Measurements from ENCODE around the gene HIPK2.

Gene HIPK2

GRCh38 chr7:139589474-139589873 lies 188.3 kb downstream of the HIPK2 start:
- Histone ChIP-seq H3K4me3 (ENCODE audit: low read length, poor library complexity, severe bottlenecking) (no peak overlapping the region), H3F3A (ENCODE audit: low read depth) (no peaks in the 10 kb centered on the region), H3K79me2 (ENCODE audit: insufficient read depth, low read length) (no peaks in the 10 kb centered on the region), H3K4me2 (ENCODE audit: low read depth, low read length, poor library complexity, severe bottlenecking) (no peak overlapping the region), H3K9me2 (replicated peaks; ENCODE audit: low read depth, low read length) (no peaks in the 10 kb centered on the region), H2AFZ (ENCODE audit: low read length) (no peak overlapping the region), H3K9me3 (ENCODE audit: insufficient read depth, low read depth, low read length) (no peaks in the 10 kb centered on the region), H3K27me3 (ENCODE audit: insufficient read depth, low read length, poor library complexity, severe bottlenecking) (no peaks in the 10 kb centered on the region), H3K9ac (ENCODE audit: low read depth, low read length, poor library complexity, severe bottlenecking) (no peak overlapping the region), H3K36me3 (ENCODE audit: insufficient read depth, low read length) (peaks cover 33% of the 10 kb centered on the region; the same call in 1 of the 2 replicates), H3K4me1 (ENCODE audit: insufficient read depth, low read length, poor library complexity, severe bottlenecking) (no peaks in the 10 kb centered on the region), H4K20me1 (ENCODE audit: insufficient read depth, low read length, poor library complexity, severe bottlenecking) (no peaks in the 10 kb centered on the region)
- TF ChIP-seq EZH2phosphoT487 (IDR thresholded peaks at IDR 0.05; ENCODE audit: borderline replicate concordance) (no peak), CTCF (conservative IDR thresholded peaks at IDR 0.05; ENCODE audit: low read length) (no peak)

- no peaks in the 10 kb centered on the region for H4K20me1 ChIP-seq (ENCODE audit: insufficient read depth, low read length, poor library complexity, severe bottlenecking)
Observed at GRCh38 chr7:139588632-139589031, 189.2 kb downstream of the HIPK2 start.

GRCh38 chr7:139587535-139587934 lies 190.3 kb downstream of the HIPK2 start:
- Histone ChIP-seq H3F3A (ENCODE audit: low read depth) (no peaks in the 10 kb centered on the region), H3K27me3 (ENCODE audit: insufficient read depth, low read length, poor library complexity, severe bottlenecking) (no peaks in the 10 kb centered on the region), H3K4me3 (ENCODE audit: low read length, poor library complexity, severe bottlenecking) (no peak overlapping the region), H3K4me1 (ENCODE audit: insufficient read depth, low read length, poor library complexity, severe bottlenecking) (peaks cover 12% of the 10 kb centered on the region), H4K20me1 (ENCODE audit: insufficient read depth, low read length, poor library complexity, severe bottlenecking) (no peaks in the 10 kb centered on the region), H3K9me2 (replicated peaks; ENCODE audit: low read depth, low read length) (no peaks in the 10 kb centered on the region), H3K9me3 (ENCODE audit: insufficient read depth, low read depth, low read length) (no peaks in the 10 kb centered on the region), H3K36me3 (ENCODE audit: insufficient read depth, low read length) (peaks cover 27% of the 10 kb centered on the region; the same call in 1 of the 2 replicates), H2AFZ (ENCODE audit: low read length) (no peak overlapping the region), H3K4me2 (ENCODE audit: low read depth, low read length, poor library complexity, severe bottlenecking) (no peak overlapping the region), H3K9ac (ENCODE audit: low read depth, low read length, poor library complexity, severe bottlenecking) (no peak overlapping the region), H3K79me2 (ENCODE audit: insufficient read depth, low read length) (no peaks in the 10 kb centered on the region)
- TF ChIP-seq EZH2phosphoT487 (IDR thresholded peaks at IDR 0.05; ENCODE audit: borderline replicate concordance) (no peak), CTCF (conservative IDR thresholded peaks at IDR 0.05; ENCODE audit: low read length) (no peak)

More at GRCh38 chr7:139588632-139589031, 189.2 kb downstream of the HIPK2 start:
- H3K4me3 ChIP-seq (ENCODE audit: low read length, poor library complexity, severe bottlenecking), result no peak overlapping the region
- no peak overlapping the region for H3K4me2 ChIP-seq (ENCODE audit: low read depth, low read length, poor library complexity, severe bottlenecking)
- no peak overlapping the region for H2AFZ ChIP-seq (ENCODE audit: low read length)
- peaks cover 28% of the 10 kb centered on the region; the same call in 1 of the 2 replicates for H3K36me3 ChIP-seq (ENCODE audit: insufficient read depth, low read length)
- TF ChIP-seq EZH2phosphoT487 (IDR thresholded peaks at IDR 0.05; ENCODE audit: borderline replicate concordance) (no peak), CTCF (conservative IDR thresholded peaks at IDR 0.05; ENCODE audit: low read length) (no peak)
- no peaks in the 10 kb centered on the region for H3F3A ChIP-seq (ENCODE audit: low read depth)
- no peaks in the 10 kb centered on the region for H3K9me3 ChIP-seq (ENCODE audit: insufficient read depth, low read depth, low read length)
- H3K27me3 ChIP-seq (ENCODE audit: insufficient read depth, low read length, poor library complexity, severe bottlenecking), result no peaks in the 10 kb centered on the region
- no peaks in the 10 kb centered on the region for H3K79me2 ChIP-seq (ENCODE audit: insufficient read depth, low read length)
- H3K9ac ChIP-seq (ENCODE audit: low read depth, low read length, poor library complexity, severe bottlenecking), result no peak overlapping the region
- no peaks in the 10 kb centered on the region for H3K9me2 ChIP-seq (replicated peaks; ENCODE audit: low read depth, low read length)
- H3K4me1 ChIP-seq (ENCODE audit: insufficient read depth, low read length, poor library complexity, severe bottlenecking), result peaks cover under 1% of the 10 kb centered on the region
